ENCODE measurements around the gene FIBP. TPM values are rescaled to one million over a fixed set of nuclear protein-coding genes. Genes with fewer than 3 reads are reported as not detected.

Gene FIBP
- total and polyA plus RNA-seq, 10 of the 15 experiments (the other 5 are each of a cell fraction or from before 2014, with no cell fraction given) = 65.1 to 182 (median 94.6) TPM

GRCh38 chr11:65850217-65851082 lies 37.8 kb downstream of the FIBP start:
- H3K27ac ChIP-seq (ENCODE audit: control insufficient read depth, insufficient read depth) = no peak overlapping the region
- peaks cover 2% of the 10 kb centered on the region for H3K4me1 ChIP-seq (ENCODE audit: control insufficient read depth, insufficient read depth, low read length)
- peaks cover 25 to 33% of the 10 kb centered on the region in 2 experiments; a peak in 3 of 4 replicates for H3K36me3 ChIP-seq (ENCODE audit: control insufficient read depth in 2 of 2, insufficient read depth in 2 of 2, low read length in 1 of 2)
- no peak overlapping the region for H3K9ac ChIP-seq (ENCODE audit: control insufficient read depth, insufficient read depth, low read length)
- FAIRE-seq (no peak), DNase-seq (ENCODE audit: low read depth, low spot score) (no peak), ATAC-seq (peak; percentile 31)
- 81% methylated on average over 20 of the region's 20 CpGs for WGBS (ENCODE audit: insufficient coverage, insufficient replicate concordance, low lambda C conversion rate, missing lambda C conversion rate)
- 0 out of 2 replicates have a peak, but pooled peaks have one; percentile 34 for TF ChIP-seq NR2F1 (conservative IDR thresholded peaks at IDR 0.05)
- TF ChIP-seq POLR2A (IDR thresholded peaks at IDR 0.05; ENCODE audit: low read depth, low read length) = peak; percentile 16
- TF ChIP-seq MTA3 (IDR thresholded peaks at IDR 0.05; ENCODE audit: borderline replicate concordance, low read length) = no peak
- TF ChIP-seq TCF3 (IDR thresholded peaks at IDR 0.05; ENCODE audit: borderline replicate concordance, insufficient read depth, low read depth, low read length) = no peak
- peak; percentile 26; the same call in 1 of the 2 replicates for TF ChIP-seq NR2C1 (IDR thresholded peaks at IDR 0.05)
- no peak for TF ChIP-seq ZBTB33 (IDR thresholded peaks at IDR 0.05)
- 0 out of 2 replicates have a peak, but pooled peaks have one; percentile 2 for TF ChIP-seq PAX5 (IDR thresholded peaks at IDR 0.05; ENCODE audit: borderline replicate concordance, low read depth, low read length)
- TF ChIP-seq POLR2AphosphoS5 (IDR thresholded peaks at IDR 0.05; ENCODE audit: low read length) = peak; percentile 60
- no peak overlapping the region for H3K4me3 ChIP-seq
- BruUV-seq (replicated peaks) = no TSS peak
- no peaks in the 10 kb centered on the region for H3K27me3 ChIP-seq (replicated peaks in 1 of 2; ENCODE audit: control insufficient read depth in 2 of 2, insufficient read depth in 2 of 2, low read length in 1 of 2)
- no peak overlapping the region for H3K4me2 ChIP-seq (ENCODE audit: control insufficient read depth, insufficient read depth)
- in situ Hi-C loops (cut with MboI) = loop anchor here (25.0 kb wide), 1 partner anchor 1613 kb away; the partner anchor contains the start of genes DNAJC4, FKBP2, NUDT22 and PPP1R14B
- CTCF ChIA-PET = interaction anchor here (0.7 to 3.8 kb wide), 5 partner anchors 9 to 131 kb away, joined by 3 to 17 read pairs (median 3); no protein-coding TSS in a partner anchor
- peaks cover 2% of the 10 kb centered on the region; the same call in 2 of the 3 replicates for H3K9me3 ChIP-seq (replicated peaks; ENCODE audit: control insufficient read depth, insufficient read depth, low read length)
- peaks cover 16% of the 10 kb centered on the region for H3K79me2 ChIP-seq (ENCODE audit: control insufficient read depth, insufficient read depth, low read length)
- RAD21 ChIA-PET (ENCODE audit: unreplicated experiment) = interaction anchor here (1.2 kb wide), 1 partner anchor 34 kb away, joined by 4 read pairs; no protein-coding TSS in a partner anchor
- intact Hi-C loops (cut with micrococcal nuclease; ENCODE audit: unreplicated experiment) = no loop called here
- SMC1A ChIA-PET (ENCODE audit: uncharacterized antibody, unreplicated experiment) = interaction anchor here (1.2 kb wide), 1 partner anchor 17 kb away, joined by 3 read pairs; the partner anchor contains the start of gene SNX32
- no peak overlapping the region for H2AFZ ChIP-seq (ENCODE audit: control insufficient read depth, low read depth, low read length)
- peaks cover 13% of the 10 kb centered on the region; the same call in 1 of the 2 replicates for H4K20me1 ChIP-seq (ENCODE audit: control insufficient read depth, insufficient read depth)
- POLR2A ChIA-PET = interaction anchor here (0.7 to 1.1 kb wide), 2 partner anchors 10 to 13 kb away, joined by 3 read pairs; partner anchors contain the start of gene MUS81

All from GM12878 (cell line).